SK-N-SH treated with all-trans-retinoic acid at 6 μM for 48 hours (cell line): ENCODE data around the gene ANKRD62.

ENCODE experiments used
- ARNTL ChIP-seq: fragments of 450-650 bp; formaldehyde crosslinking; IDR thresholded peaks from 2 replicates; pipeline ENCODE4 v1.5.0; 2020; ENCODE audit warnings: low read depth, mild to moderate bottlenecking, moderate library complexity, borderline replicate concordance
- BACH2 ChIP-seq: fragments of 250-450 bp; sonication (Bioruptor Pico); IDR thresholded peaks from 2 replicates; pipeline ENCODE4 v1.9.0; 2021; ENCODE audit warnings: mild to moderate bottlenecking, borderline replicate concordance
- CSDC2 ChIP-seq: fragments of 250-450 bp; sonication (Bioruptor Pico); IDR thresholded peaks from 2 replicates; pipeline ENCODE4 v1.5.0; 2020; ENCODE audit warnings: mild to moderate bottlenecking, moderate library complexity
- CSRNP3 ChIP-seq: fragments of 250-450 bp; sonication (Bioruptor Pico); IDR thresholded peaks from 2 replicates; pipeline ENCODE4 v1.5.1; 2021; ENCODE audit warnings: mild to moderate bottlenecking, moderate library complexity
- PATZ1 ChIP-seq: fragments of 250-450 bp; sonication (Bioruptor Pico); IDR thresholded peaks from 2 replicates; pipeline ENCODE4 v1.8.0; 2020; ENCODE audit warnings: mild to moderate bottlenecking, moderate library complexity, borderline replicate concordance
- POU6F1 ChIP-seq: fragments of 250-450 bp; sonication (Bioruptor Pico); IDR thresholded peaks from 2 replicates; pipeline ENCODE4 v1.8.0; 2021; ENCODE audit warnings: low read depth, mild to moderate bottlenecking, moderate library complexity, borderline replicate concordance
- RARB ChIP-seq: fragments of 250-450 bp; sonication (Bioruptor Pico); IDR thresholded peaks from 2 replicates; pipeline ENCODE4 v1.8.0; 2021; ENCODE audit warnings: mild to moderate bottlenecking, moderate library complexity
- ZC3H10 ChIP-seq: fragments of 250-450 bp; sonication (Bioruptor Pico); IDR thresholded peaks from 2 replicates; pipeline ENCODE4 v1.5.1; 2021; ENCODE audit warnings: mild to moderate bottlenecking, moderate library complexity
- ZFP30 ChIP-seq: fragments of 450-650 bp; formaldehyde crosslinking; IDR thresholded peaks from 2 replicates; pipeline ENCODE4 v1.5.0; 2022; ENCODE audit warnings: mild to moderate bottlenecking, moderate library complexity
- ZNF565 ChIP-seq: fragments of 450-650 bp; formaldehyde crosslinking; conservative IDR thresholded peaks from 2 replicates; pipeline ENCODE4 v1.5.0; 2020; ENCODE audit warnings: low read depth, mild to moderate bottlenecking, moderate library complexity
- ZNF70 ChIP-seq: fragments of 450-650 bp; formaldehyde crosslinking; IDR thresholded peaks from 2 replicates; pipeline ENCODE4 v1.5.0; 2020; ENCODE audit warnings: mild to moderate bottlenecking, moderate library complexity
- ZNF8 ChIP-seq: fragments of 450-650 bp; formaldehyde crosslinking; IDR thresholded peaks from 2 replicates; pipeline ENCODE4 v1.5.0; 2020; ENCODE audit warnings: mild to moderate bottlenecking, moderate library complexity

- no peak for TF ChIP-seq PATZ1 (CRISPR knock-in tag)
- TF ChIP-seq ARNTL (CRISPR knock-in tag) = no peak
- TF ChIP-seq ZC3H10 (CRISPR knock-in tag) = no peak
- TF ChIP-seq CSRNP3 (CRISPR knock-in tag) = no peak
- no peak for TF ChIP-seq CSDC2 (CRISPR knock-in tag)
- no peak for TF ChIP-seq BACH2 (CRISPR knock-in tag)
- TF ChIP-seq RARB (CRISPR knock-in tag) = no peak
- no peak for TF ChIP-seq POU6F1
- TF ChIP-seq ZNF565 = no peak
- TF ChIP-seq ZNF8 = no peak
- no peak for TF ChIP-seq ZNF70
- no peak for TF ChIP-seq ZFP30 (CRISPR knock-in tag)
These were observed 7.6 kb downstream of the ANKRD62 start for GRCh38 chr18:12101266-12101665.
